ENCODE measurements around the gene ZNF35.
"Not testable (repeated sequence)": the region's sequence is repeated elsewhere in the genome, so short reads cannot be mapped to it uniquely, and the experiment has no call there.

ZNF35 gene

DNA sequence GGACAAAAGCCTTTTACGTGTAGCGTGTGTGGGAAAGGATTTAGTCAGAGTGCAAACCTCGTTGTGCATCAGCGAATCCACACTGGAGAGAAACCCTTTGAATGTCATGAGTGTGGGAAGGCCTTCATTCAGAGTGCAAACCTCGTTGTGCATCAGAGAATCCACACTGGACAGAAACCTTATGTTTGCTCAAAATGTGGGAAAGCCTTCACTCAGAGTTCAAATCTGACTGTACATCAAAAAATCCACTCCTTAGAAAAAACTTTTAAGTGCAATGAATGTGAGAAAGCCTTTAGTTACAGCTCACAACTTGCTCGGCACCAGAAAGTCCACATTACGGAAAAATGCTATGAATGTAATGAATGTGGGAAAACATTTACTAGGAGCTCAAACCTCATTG, 10.5 kb downstream of the ZNF35 start:
- DNase-seq, result no peak
- no peak for TF ChIP-seq CTCF (IDR thresholded peaks at IDR 0.05; ENCODE audit: low read depth, low read length)
- Histone ChIP-seq H3K4me3 (ENCODE audit: low read depth, low read length) (no peak overlapping the region), H3K27me3 (ENCODE audit: insufficient read depth, low read depth, severe bottlenecking) (no peaks in the 10 kb centered on the region), H3K9me3 (ENCODE audit: severe bottlenecking) (no peaks in the 10 kb centered on the region), H3K27ac (no peak overlapping the region), H3K36me3 (peaks cover 66% of the 10 kb centered on the region)

DNA sequence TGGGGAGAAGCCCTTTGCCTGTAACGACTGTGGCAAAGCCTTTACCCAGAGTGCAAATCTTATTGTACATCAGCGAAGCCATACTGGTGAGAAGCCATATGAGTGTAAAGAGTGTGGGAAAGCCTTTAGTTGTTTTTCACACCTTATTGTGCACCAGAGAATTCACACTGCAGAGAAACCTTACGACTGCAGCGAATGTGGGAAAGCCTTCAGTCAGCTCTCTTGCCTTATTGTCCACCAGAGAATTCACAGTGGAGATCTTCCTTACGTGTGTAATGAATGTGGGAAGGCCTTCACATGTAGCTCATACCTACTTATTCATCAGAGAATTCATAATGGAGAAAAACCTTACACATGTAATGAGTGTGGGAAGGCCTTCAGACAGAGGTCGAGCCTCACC, 10.9 kb downstream of the ZNF35 start:
- no peak for TF ChIP-seq CTCF (IDR thresholded peaks at IDR 0.05; ENCODE audit: low read depth, low read length)
- no peaks in the 10 kb centered on the region for H3K27me3 ChIP-seq (ENCODE audit: insufficient read depth, low read depth, severe bottlenecking)
- peaks cover 62% of the 10 kb centered on the region for H3K36me3 ChIP-seq
- H3K4me3 ChIP-seq (ENCODE audit: low read depth, low read length), result no peak overlapping the region
- H3K9me3 ChIP-seq (ENCODE audit: severe bottlenecking), result no peaks in the 10 kb centered on the region
- no peak for DNase-seq
- H3K27ac ChIP-seq, result no peak overlapping the region

DNA sequence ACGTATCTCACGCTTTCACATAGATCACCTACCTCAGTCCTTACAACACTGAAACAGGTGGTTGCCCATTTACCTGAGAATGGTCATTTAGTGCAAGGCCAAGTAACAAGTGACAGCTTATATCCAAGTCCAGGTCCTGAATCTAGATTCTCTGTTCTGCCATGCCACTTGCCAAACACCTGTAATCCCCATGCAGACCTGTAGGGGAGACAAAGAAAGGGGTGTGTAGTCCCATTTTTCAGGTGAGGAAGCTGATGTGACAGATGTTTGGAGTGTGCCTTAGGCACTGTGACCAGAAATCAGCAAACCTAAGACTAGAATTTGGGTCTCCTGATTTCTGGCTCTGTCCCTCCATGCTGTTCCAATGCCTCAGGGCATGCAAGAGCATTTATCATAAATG, 12.7 kb downstream of the ZNF35 start:
- Histone ChIP-seq H3K9me3 (ENCODE audit: severe bottlenecking) (no peaks in the 10 kb centered on the region), H3K36me3 (peaks cover 51% of the 10 kb centered on the region)
- TF ChIP-seq CTCF (IDR thresholded peaks at IDR 0.05; ENCODE audit: low read depth, low read length), result peak; percentile 26; the same call in 1 of the 2 replicates

GRCh38 chr3:44665173-44665572, 16.6 kb downstream of the ZNF35 start:
- Histone ChIP-seq H3K27ac (no peak overlapping the region), H3K9me3 (ENCODE audit: severe bottlenecking) (no peaks in the 10 kb centered on the region), H3K27me3 (ENCODE audit: insufficient read depth, low read depth, severe bottlenecking) (no peaks in the 10 kb centered on the region), H3K36me3 (peaks cover 18% of the 10 kb centered on the region), H3K4me3 (ENCODE audit: low read depth, low read length) (no peak overlapping the region)
- no peak for DNase-seq
- TF ChIP-seq CTCF (IDR thresholded peaks at IDR 0.05; ENCODE audit: low read depth, low read length), result no peak

More for the DNA sequence above, 12.7 kb downstream of the ZNF35 start:
- no peaks in the 10 kb centered on the region for H3K27me3 ChIP-seq (ENCODE audit: insufficient read depth, low read depth, severe bottlenecking)
- H3K27ac ChIP-seq, result no peak overlapping the region
- H3K4me3 ChIP-seq (ENCODE audit: low read depth, low read length), result no peak overlapping the region
- no peak for DNase-seq

- no peaks in the 10 kb centered on the region for H3K9me3 ChIP-seq (ENCODE audit: severe bottlenecking)
- H3K36me3 ChIP-seq, result peaks cover 6% of the 10 kb centered on the region; the same call in 1 of the 2 replicates
- no peak for DNase-seq
- no peak overlapping the region for H3K4me3 ChIP-seq (ENCODE audit: low read depth, low read length)
- H3K27me3 ChIP-seq (ENCODE audit: insufficient read depth, low read depth, severe bottlenecking), result no peaks in the 10 kb centered on the region
- H3K27ac ChIP-seq, result no peak overlapping the region
- no peak for TF ChIP-seq CTCF (IDR thresholded peaks at IDR 0.05; ENCODE audit: low read depth, low read length)
Measured at GRCh38 chr3:44666346-44666745, 17.8 kb downstream of the ZNF35 start.

- no peak for TF ChIP-seq CTCF (IDR thresholded peaks at IDR 0.05; ENCODE audit: low read depth, low read length)
- Histone ChIP-seq H3K9me3 (ENCODE audit: severe bottlenecking) (no peaks in the 10 kb centered on the region), H3K4me3 (ENCODE audit: low read depth, low read length) (no peak overlapping the region), H3K27ac (no peak overlapping the region), H3K36me3 (0 out of 2 replicates have a peak, but pooled peaks cover 3% of the 10 kb centered on the region), H3K27me3 (ENCODE audit: insufficient read depth, low read depth, severe bottlenecking) (no peaks in the 10 kb centered on the region)
- DNase-seq, result no peak
Measured at GRCh38 chr3:44669760-44670159, 21.2 kb downstream of the ZNF35 start.

GRCh38 chr3:44673466-44673865, 24.9 kb downstream of the ZNF35 start:
- H3K4me3 ChIP-seq (ENCODE audit: low read depth, low read length); H3K27me3 ChIP-seq (ENCODE audit: insufficient read depth, low read depth, severe bottlenecking); H3K27ac ChIP-seq; H3K36me3 ChIP-seq; H3K9me3 ChIP-seq (ENCODE audit: severe bottlenecking); DNase-seq: not testable (repeated sequence)
